WTC11 (cell line): ENCODE data around the gene GPAT2.
"Not testable (repeated sequence)": the region's sequence is repeated elsewhere in the genome, so short reads cannot be mapped to it uniquely, and the experiment has no call there.

Experiments
- ETV6 ChIP-seq: sonication (generic); formaldehyde crosslinking; IDR thresholded peaks from 2 replicates; pipeline ENCODE4 v1.8.1; 2022; ENCODE audit warnings: mild to moderate bottlenecking, missing genetic modification reagents
- JUN ChIP-seq: sonication (generic); formaldehyde crosslinking; IDR thresholded peaks from 2 replicates; pipeline ENCODE4 v1.8.0; 2023; ENCODE audit warnings: mild to moderate bottlenecking, missing genetic modification reagents
- RELA ChIP-seq: sonication (generic); formaldehyde crosslinking; IDR thresholded peaks from 2 replicates; pipeline ENCODE4 v1.8.1; 2022; ENCODE audit warnings: missing genetic modification reagents, mild to moderate bottlenecking, borderline replicate concordance
- TEAD1 ChIP-seq: sonication (generic); formaldehyde crosslinking; IDR thresholded peaks from 2 replicates; pipeline ENCODE4 v1.8.0; 2022; ENCODE audit warnings: mild to moderate bottlenecking, missing genetic modification reagents
- ZNF263 ChIP-seq: sonication (generic); formaldehyde crosslinking; IDR thresholded peaks from 2 replicates; pipeline ENCODE4 v1.8.1; 2022; ENCODE audit warnings: low read depth, mild to moderate bottlenecking, moderate library complexity, missing genetic modification reagents
- TF ChIP-seq, protein P1 (sequence below): fragments of 200-600 bp; IDR thresholded peaks from 2 replicates; pipeline ENCODE4 v1.8.0; 2022; ENCODE audit warnings: antibody characterized with exemption
- TF ChIP-seq, protein P2 (sequence below): sonication (generic); formaldehyde crosslinking; IDR thresholded peaks from 2 replicates; pipeline ENCODE4 v1.8.0; 2023; ENCODE audit warnings: mild to moderate bottlenecking, missing genetic modification reagents
- TF ChIP-seq, protein P3 (sequence below): sonication (generic); formaldehyde crosslinking; IDR thresholded peaks from 2 replicates; pipeline ENCODE4 v1.8.1; 2023; ENCODE audit warnings: mild to moderate bottlenecking, missing genetic modification reagents, moderate library complexity

DNA sequence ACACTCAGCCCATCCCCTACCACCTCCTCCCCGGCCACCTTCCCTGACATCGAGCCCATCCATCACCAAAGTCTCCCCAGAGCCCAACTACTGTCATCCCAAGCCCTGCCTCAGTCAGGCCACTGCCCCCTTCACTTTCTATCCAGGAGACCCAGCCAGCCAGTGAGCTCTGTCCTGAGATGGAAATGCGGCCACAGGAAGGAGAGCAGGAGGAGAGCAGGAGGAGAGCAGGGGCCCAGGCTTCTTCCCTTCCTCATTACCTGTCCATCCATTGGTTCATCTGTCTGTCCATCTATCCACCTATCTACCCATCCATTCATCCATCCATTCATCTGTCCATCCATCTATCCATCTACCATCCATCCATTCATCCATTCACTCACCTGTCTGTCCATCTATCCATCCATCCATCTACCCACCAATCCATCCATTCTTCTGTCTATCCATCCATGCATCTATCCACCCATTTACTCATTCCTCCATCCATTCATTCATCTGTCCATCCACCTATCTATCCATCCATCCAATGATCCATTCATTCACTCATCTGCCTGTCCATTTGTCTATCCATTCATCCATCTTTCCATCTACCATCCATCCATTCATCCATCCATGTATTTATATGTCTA lies 29.4 kb upstream of the GPAT2 start:
- TF ChIP-seq, protein P1, sequence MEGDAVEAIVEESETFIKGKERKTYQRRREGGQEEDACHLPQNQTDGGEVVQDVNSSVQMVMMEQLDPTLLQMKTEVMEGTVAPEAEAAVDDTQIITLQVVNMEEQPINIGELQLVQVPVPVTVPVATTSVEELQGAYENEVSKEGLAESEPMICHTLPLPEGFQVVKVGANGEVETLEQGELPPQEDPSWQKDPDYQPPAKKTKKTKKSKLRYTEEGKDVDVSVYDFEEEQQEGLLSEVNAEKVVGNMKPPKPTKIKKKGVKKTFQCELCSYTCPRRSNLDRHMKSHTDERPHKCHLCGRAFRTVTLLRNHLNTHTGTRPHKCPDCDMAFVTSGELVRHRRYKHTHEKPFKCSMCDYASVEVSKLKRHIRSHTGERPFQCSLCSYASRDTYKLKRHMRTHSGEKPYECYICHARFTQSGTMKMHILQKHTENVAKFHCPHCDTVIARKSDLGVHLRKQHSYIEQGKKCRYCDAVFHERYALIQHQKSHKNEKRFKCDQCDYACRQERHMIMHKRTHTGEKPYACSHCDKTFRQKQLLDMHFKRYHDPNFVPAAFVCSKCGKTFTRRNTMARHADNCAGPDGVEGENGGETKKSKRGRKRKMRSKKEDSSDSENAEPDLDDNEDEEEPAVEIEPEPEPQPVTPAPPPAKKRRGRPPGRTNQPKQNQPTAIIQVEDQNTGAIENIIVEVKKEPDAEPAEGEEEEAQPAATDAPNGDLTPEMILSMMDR, result not testable (repeated sequence)
- not testable (repeated sequence) for TF ChIP-seq TEAD1 (CRISPR knock-in tag); ZNF263 (CRISPR knock-in tag); RELA (CRISPR knock-in tag); JUN; ETV6 (CRISPR knock-in tag)
- TF ChIP-seq, protein P2, sequence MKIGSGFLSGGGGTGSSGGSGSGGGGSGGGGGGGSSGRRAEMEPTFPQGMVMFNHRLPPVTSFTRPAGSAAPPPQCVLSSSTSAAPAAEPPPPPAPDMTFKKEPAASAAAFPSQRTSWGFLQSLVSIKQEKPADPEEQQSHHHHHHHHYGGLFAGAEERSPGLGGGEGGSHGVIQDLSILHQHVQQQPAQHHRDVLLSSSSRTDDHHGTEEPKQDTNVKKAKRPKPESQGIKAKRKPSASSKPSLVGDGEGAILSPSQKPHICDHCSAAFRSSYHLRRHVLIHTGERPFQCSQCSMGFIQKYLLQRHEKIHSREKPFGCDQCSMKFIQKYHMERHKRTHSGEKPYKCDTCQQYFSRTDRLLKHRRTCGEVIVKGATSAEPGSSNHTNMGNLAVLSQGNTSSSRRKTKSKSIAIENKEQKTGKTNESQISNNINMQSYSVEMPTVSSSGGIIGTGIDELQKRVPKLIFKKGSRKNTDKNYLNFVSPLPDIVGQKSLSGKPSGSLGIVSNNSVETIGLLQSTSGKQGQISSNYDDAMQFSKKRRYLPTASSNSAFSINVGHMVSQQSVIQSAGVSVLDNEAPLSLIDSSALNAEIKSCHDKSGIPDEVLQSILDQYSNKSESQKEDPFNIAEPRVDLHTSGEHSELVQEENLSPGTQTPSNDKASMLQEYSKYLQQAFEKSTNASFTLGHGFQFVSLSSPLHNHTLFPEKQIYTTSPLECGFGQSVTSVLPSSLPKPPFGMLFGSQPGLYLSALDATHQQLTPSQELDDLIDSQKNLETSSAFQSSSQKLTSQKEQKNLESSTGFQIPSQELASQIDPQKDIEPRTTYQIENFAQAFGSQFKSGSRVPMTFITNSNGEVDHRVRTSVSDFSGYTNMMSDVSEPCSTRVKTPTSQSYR, result not testable (repeated sequence)
- TF ChIP-seq, protein P3, sequence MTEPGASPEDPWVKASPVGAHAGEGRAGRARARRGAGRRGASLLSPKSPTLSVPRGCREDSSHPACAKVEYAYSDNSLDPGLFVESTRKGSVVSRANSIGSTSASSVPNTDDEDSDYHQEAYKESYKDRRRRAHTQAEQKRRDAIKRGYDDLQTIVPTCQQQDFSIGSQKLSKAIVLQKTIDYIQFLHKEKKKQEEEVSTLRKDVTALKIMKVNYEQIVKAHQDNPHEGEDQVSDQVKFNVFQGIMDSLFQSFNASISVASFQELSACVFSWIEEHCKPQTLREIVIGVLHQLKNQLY (CRISPR knock-in tag), result not testable (repeated sequence)
